GM23338 (cell line): Measurements from ENCODE around the gene APAF1. TPM values are rescaled to one million over a fixed set of nuclear protein-coding genes. Genes with fewer than 3 reads are reported as not detected.

Experiments used
- ATAC-seq: fragments of 200-7000 bp; cut with Tn5 transposase; 3 replicates; pipeline ENCODE4 v1.9.1; 2020
- DNase-seq: peaks from one replicate; pipeline ENCODE4 v3.0.0-alpha.2; 2015; ENCODE audit warnings: low spot score
- H2AFZ ChIP-seq: fragments of 200-600 bp; sonication (generic); 2 replicates; pipeline ENCODE4 v1.8.0; 2016; ENCODE audit warnings: antibody characterized with exemption, mild to moderate bottlenecking, moderate library complexity
- H3F3A ChIP-seq: fragments of 200-600 bp; sonication (generic); replicated peaks from 2 replicates; pipeline ENCODE4 v1.8.0; 2017; ENCODE audit warnings: antibody characterized with exemption, mixed run types, low read depth
- H3K27ac ChIP-seq: fragments of 200-600 bp; sonication (generic); 2 replicates; pipeline ENCODE4 v1.6.1; 2016; ENCODE audit warnings: low read depth
- H3K27me3 ChIP-seq: fragments of 200-600 bp; sonication (generic); 2 replicates; pipeline ENCODE4 v1.8.0; 2016; ENCODE audit warnings: mild to moderate bottlenecking, mixed run types, moderate library complexity; ENCODE audit not compliant: insufficient read depth
- H3K36me3 ChIP-seq: fragments of 200-600 bp; sonication (generic); 2 replicates; pipeline ENCODE4 v1.8.0; 2016; ENCODE audit warnings: mild to moderate bottlenecking; ENCODE audit not compliant: insufficient read depth
- H3K4me1 ChIP-seq: fragments of 200-600 bp; sonication (generic); 2 replicates; pipeline ENCODE4 v1.8.0; 2016; ENCODE audit warnings: mild to moderate bottlenecking, moderate library complexity; ENCODE audit not compliant: insufficient read depth
- H3K4me2 ChIP-seq: fragments of 200-600 bp; sonication (generic); 2 replicates; pipeline ENCODE4 v1.7.1; 2017; ENCODE audit warnings: mixed run types
- H3K4me3 ChIP-seq: fragments of 200-600 bp; sonication (generic); 2 replicates; pipeline ENCODE4 v1.6.1; 2016; ENCODE audit warnings: mixed run types
- H3K79me2 ChIP-seq: fragments of 200-600 bp; sonication (generic); replicated peaks from 2 replicates; pipeline ENCODE4 v1.8.0; 2017; ENCODE audit warnings: mild to moderate bottlenecking; ENCODE audit not compliant: insufficient read depth
- H3K9me2 ChIP-seq: fragments of 200-600 bp; sonication (generic); 2 replicates; pipeline ENCODE4 v1.8.0; 2017; ENCODE audit not compliant: insufficient read depth
- H4K20me1 ChIP-seq: fragments of 200-600 bp; sonication (generic); replicated peaks from 2 replicates; pipeline ENCODE4 v1.8.0; 2017; ENCODE audit warnings: mild to moderate bottlenecking; ENCODE audit not compliant: insufficient read depth
- H3K27ac Mint-ChIP-seq: 2 replicates; pipeline ENCODE4 v1.8.0; 2020; ENCODE audit warnings: inconsistent platforms, mild to moderate bottlenecking, moderate library complexity, mixed read lengths
- H3K27me3 Mint-ChIP-seq: 3 replicates; pipeline ENCODE4 v1.8.0; 2022; ENCODE audit warnings: low read depth, mild to moderate bottlenecking, moderate library complexity, mixed read lengths, inconsistent platforms; ENCODE audit not compliant: insufficient read depth, poor library complexity
- H3K36me3 Mint-ChIP-seq: 3 replicates; pipeline ENCODE4 v1.8.0; 2021; ENCODE audit warnings: low read depth, mild to moderate bottlenecking, inconsistent platforms, moderate library complexity, mixed read lengths
- H3K4me1 Mint-ChIP-seq: 3 replicates; pipeline ENCODE4 v1.8.0; 2020; ENCODE audit warnings: mild to moderate bottlenecking, inconsistent platforms, mixed read lengths
- H3K4me3 Mint-ChIP-seq: 3 replicates; pipeline ENCODE4 v1.8.0; 2021; ENCODE audit warnings: moderate library complexity, mild to moderate bottlenecking, inconsistent platforms, mixed read lengths
- H3K9me3 Mint-ChIP-seq: 3 replicates; pipeline ENCODE4 v1.8.0; 2020; ENCODE audit warnings: moderate library complexity, mild to moderate bottlenecking, inconsistent platforms, mixed read lengths
- CREB1 ChIP-seq: fragments of 250-450 bp; sonication (Bioruptor Pico); IDR thresholded peaks from 2 replicates; pipeline ENCODE4 v1.5.0; 2020; ENCODE audit warnings: low read depth, mild to moderate bottlenecking, moderate library complexity
- EZH2 ChIP-seq: fragments of 200-600 bp; sonication (generic); IDR thresholded peaks from one replicate; pipeline ENCODE4 v1.8.0; 2017; ENCODE audit warnings: antibody characterized with exemption, mild to moderate bottlenecking, low read depth; ENCODE audit not compliant: unreplicated experiment
- EZH2phosphoT487 ChIP-seq: fragments of 200-600 bp; sonication (generic); IDR thresholded peaks from one replicate; pipeline ENCODE4 v1.8.1; 2018; ENCODE audit warnings: antibody characterized with exemption; ENCODE audit not compliant: unreplicated experiment
- JUNB ChIP-seq: IDR thresholded peaks from one replicate; pipeline ENCODE4 v1.6.1; 2016; ENCODE audit warnings: antibody characterized with exemption; ENCODE audit not compliant: unreplicated experiment
- NANOG ChIP-seq: IDR thresholded peaks from 2 replicates; pipeline ENCODE4 v1.6.1; 2016; ENCODE audit warnings: antibody characterized with exemption, borderline replicate concordance
- POLR2AphosphoS5 ChIP-seq: IDR thresholded peaks from 2 replicates; pipeline ENCODE4 v1.6.1; 2016; ENCODE audit warnings: antibody characterized with exemption, low read depth
- STAT1 ChIP-seq: IDR thresholded peaks from one replicate; pipeline ENCODE4 v1.6.1; 2016; ENCODE audit warnings: antibody characterized with exemption; ENCODE audit not compliant: unreplicated experiment
- ZNF114 ChIP-seq: fragments of 250-450 bp; sonication (Bioruptor Pico); IDR thresholded peaks from 2 replicates; pipeline ENCODE4 v1.5.0; 2020; ENCODE audit warnings: mild to moderate bottlenecking, moderate library complexity
- ZNF331 ChIP-seq: fragments of 250-450 bp; sonication (Bioruptor Pico); IDR thresholded peaks from 2 replicates; pipeline ENCODE4 v1.5.0; 2020; ENCODE audit warnings: low read depth, mild to moderate bottlenecking, moderate library complexity
- polyA plus RNA-seq: library from polyadenylated mRNA; unstranded; fragments of >200 nt; fragmentation: Nextera tagmentation; extraction: Ambion mirVana; gene quantifications from 2 replicates; pipeline ENCODE4 v1.2.1, GENCODE V29; 2016
- total RNA-seq: library from RNA; depleted of rRNA; stranded (reverse); fragments of >200 nt; shearing (Covaris generic); gene quantifications from 2 replicates; pipeline ENCODE4 v1.2.3, GENCODE V29; 2014
- TF ChIP-seq, protein P1 (sequence below): fragments of 250-450 bp; sonication (Bioruptor Pico); IDR thresholded peaks from 2 replicates; pipeline ENCODE4 v1.5.0; 2020; ENCODE audit warnings: mild to moderate bottlenecking, moderate library complexity
- TF ChIP-seq, protein P2 (sequence below): IDR thresholded peaks from 2 replicates; pipeline ENCODE4 v1.6.1; 2016; ENCODE audit warnings: antibody characterized with exemption
- TF ChIP-seq, protein P3 (sequence below), 2 experiments: fragments of 200-600 bp in 1 of 2; sonication (generic) in 1 of 2; conservative IDR thresholded peaks; 2 replicates each; pipeline versions ENCODE4 v1.5.1 to v1.6.1; 2016 to 2017; ENCODE audit warnings: antibody characterized with exemption in 2 of 2, low read depth in 2 of 2, mild to moderate bottlenecking in 2 of 2, moderate library complexity in 1 of 2
- TF ChIP-seq, protein P4 (sequence below): IDR thresholded peaks from one replicate; pipeline ENCODE4 v1.6.1; 2018; ENCODE audit warnings: antibody characterized with exemption; ENCODE audit not compliant: unreplicated experiment

The APAF1 gene
- total and polyA plus RNA-seq, 2 experiments from 2014 or later = 12.0 to 31.2 TPM

DNA sequence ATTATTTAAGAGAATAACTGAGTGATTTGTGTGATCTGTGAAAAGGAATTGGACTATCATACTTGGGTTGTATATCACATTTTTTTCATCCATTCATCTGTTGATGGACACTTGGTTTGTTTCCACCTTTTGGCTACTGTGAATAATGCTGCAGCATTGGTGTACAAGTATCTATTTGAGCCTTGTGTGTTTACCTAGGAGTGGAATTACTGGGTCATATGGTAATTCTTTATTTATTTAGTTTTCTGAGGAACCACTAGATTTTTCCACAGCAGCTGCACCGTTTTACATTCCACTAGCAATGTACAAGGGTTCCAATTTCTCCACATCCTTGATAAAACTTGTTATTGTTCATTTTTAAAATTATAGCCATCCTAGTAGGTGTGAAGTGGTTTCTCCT is 56.1 kb downstream of the APAF1 start:
- Mint-ChIP-seq H3K9me3 (no peaks in the 10 kb centered on the region), H3K36me3 (no peaks in the 10 kb centered on the region), H3K4me3 (no peak overlapping the region), H3K27ac (no peak overlapping the region), H3K4me1 (peaks cover 17% of the 10 kb centered on the region), H3K27me3 (peaks cover 2% of the 10 kb centered on the region)
- H4K20me1 ChIP-seq = no peaks in the 10 kb centered on the region
- no peaks in the 10 kb centered on the region for H3K79me2 ChIP-seq
- H3K4me2 ChIP-seq = no peak overlapping the region
- peaks cover 6% of the 10 kb centered on the region for H3K4me1 ChIP-seq
- no peak overlapping the region for H3K4me3 ChIP-seq
- H3K27me3 ChIP-seq = no peaks in the 10 kb centered on the region
- no peaks in the 10 kb centered on the region; the same call in 1 of the 2 replicates for H3K36me3 ChIP-seq
- H3F3A ChIP-seq = no peaks in the 10 kb centered on the region
- no peak overlapping the region for H3K27ac ChIP-seq
- ATAC-seq = no peak
- no peak for DNase-seq
- TF ChIP-seq CREB1 (CRISPR knock-in tag) (no peak), ZNF331 (CRISPR knock-in tag) (no peak), EZH2 (no peak), EZH2phosphoT487 (no peak), JUNB (no peak), ZNF114 (CRISPR knock-in tag) (no peak), STAT1 (no peak), POLR2AphosphoS5 (no peak), NANOG (no peak)
- TF ChIP-seq, protein P1, sequence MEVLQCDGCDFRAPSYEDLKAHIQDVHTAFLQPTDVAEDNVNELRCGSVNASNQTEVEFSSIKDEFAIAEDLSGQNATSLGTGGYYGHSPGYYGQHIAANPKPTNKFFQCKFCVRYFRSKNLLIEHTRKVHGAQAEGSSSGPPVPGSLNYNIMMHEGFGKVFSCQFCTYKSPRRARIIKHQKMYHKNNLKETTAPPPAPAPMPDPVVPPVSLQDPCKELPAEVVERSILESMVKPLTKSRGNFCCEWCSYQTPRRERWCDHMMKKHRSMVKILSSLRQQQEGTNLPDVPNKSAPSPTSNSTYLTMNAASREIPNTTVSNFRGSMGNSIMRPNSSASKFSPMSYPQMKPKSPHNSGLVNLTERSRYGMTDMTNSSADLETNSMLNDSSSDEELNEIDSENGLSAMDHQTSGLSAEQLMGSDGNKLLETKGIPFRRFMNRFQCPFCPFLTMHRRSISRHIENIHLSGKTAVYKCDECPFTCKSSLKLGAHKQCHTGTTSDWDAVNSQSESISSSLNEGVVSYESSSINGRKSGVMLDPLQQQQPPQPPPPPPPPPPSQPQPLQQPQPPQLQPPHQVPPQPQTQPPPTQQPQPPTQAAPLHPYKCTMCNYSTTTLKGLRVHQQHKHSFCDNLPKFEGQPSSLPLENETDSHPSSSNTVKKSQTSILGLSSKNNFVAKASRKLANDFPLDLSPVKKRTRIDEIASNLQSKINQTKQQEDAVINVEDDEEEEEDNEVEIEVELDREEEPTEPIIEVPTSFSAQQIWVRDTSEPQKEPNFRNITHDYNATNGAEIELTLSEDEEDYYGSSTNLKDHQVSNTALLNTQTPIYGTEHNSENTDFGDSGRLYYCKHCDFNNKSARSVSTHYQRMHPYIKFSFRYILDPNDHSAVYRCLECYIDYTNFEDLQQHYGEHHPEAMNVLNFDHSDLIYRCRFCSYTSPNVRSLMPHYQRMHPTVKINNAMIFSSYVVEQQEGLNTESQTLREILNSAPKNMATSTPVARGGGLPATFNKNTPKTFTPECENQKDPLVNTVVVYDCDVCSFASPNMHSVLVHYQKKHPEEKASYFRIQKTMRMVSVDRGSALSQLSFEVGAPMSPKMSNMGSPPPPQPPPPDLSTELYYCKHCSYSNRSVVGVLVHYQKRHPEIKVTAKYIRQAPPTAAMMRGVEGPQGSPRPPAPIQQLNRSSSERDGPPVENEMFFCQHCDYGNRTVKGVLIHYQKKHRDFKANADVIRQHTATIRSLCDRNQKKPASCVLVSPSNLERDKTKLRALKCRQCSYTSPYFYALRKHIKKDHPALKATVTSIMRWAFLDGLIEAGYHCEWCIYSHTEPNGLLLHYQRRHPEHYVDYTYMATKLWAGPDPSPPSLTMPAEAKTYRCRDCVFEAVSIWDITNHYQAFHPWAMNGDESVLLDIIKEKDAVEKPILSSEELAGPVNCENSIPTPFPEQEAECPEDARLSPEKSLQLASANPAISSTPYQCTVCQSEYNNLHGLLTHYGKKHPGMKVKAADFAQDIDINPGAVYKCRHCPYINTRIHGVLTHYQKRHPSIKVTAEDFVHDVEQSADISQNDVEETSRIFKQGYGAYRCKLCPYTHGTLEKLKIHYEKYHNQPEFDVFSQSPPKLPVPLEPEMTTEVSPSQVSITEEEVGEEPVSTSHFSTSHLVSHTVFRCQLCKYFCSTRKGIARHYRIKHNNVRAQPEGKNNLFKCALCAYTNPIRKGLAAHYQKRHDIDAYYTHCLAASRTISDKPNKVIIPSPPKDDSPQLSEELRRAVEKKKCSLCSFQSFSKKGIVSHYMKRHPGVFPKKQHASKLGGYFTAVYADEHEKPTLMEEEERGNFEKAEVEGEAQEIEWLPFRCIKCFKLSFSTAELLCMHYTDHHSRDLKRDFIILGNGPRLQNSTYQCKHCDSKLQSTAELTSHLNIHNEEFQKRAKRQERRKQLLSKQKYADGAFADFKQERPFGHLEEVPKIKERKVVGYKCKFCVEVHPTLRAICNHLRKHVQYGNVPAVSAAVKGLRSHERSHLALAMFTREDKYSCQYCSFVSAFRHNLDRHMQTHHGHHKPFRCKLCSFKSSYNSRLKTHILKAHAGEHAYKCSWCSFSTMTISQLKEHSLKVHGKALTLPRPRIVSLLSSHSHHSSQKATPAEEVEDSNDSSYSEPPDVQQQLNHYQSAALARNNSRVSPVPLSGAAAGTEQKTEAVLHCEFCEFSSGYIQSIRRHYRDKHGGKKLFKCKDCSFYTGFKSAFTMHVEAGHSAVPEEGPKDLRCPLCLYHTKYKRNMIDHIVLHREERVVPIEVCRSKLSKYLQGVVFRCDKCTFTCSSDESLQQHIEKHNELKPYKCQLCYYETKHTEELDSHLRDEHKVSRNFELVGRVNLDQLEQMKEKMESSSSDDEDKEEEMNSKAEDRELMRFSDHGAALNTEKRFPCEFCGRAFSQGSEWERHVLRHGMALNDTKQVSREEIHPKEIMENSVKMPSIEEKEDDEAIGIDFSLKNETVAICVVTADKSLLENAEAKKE (CRISPR knock-in tag) = no peak
- TF ChIP-seq, protein P2, sequence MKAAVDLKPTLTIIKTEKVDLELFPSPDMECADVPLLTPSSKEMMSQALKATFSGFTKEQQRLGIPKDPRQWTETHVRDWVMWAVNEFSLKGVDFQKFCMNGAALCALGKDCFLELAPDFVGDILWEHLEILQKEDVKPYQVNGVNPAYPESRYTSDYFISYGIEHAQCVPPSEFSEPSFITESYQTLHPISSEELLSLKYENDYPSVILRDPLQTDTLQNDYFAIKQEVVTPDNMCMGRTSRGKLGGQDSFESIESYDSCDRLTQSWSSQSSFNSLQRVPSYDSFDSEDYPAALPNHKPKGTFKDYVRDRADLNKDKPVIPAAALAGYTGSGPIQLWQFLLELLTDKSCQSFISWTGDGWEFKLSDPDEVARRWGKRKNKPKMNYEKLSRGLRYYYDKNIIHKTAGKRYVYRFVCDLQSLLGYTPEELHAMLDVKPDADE = no peak
- TF ChIP-seq, protein P3, sequence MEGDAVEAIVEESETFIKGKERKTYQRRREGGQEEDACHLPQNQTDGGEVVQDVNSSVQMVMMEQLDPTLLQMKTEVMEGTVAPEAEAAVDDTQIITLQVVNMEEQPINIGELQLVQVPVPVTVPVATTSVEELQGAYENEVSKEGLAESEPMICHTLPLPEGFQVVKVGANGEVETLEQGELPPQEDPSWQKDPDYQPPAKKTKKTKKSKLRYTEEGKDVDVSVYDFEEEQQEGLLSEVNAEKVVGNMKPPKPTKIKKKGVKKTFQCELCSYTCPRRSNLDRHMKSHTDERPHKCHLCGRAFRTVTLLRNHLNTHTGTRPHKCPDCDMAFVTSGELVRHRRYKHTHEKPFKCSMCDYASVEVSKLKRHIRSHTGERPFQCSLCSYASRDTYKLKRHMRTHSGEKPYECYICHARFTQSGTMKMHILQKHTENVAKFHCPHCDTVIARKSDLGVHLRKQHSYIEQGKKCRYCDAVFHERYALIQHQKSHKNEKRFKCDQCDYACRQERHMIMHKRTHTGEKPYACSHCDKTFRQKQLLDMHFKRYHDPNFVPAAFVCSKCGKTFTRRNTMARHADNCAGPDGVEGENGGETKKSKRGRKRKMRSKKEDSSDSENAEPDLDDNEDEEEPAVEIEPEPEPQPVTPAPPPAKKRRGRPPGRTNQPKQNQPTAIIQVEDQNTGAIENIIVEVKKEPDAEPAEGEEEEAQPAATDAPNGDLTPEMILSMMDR (conservative IDR thresholded peaks at IDR 0.05; ENCODE audit: low read depth in 2 of 2) = no peak
- TF ChIP-seq, protein P4, sequence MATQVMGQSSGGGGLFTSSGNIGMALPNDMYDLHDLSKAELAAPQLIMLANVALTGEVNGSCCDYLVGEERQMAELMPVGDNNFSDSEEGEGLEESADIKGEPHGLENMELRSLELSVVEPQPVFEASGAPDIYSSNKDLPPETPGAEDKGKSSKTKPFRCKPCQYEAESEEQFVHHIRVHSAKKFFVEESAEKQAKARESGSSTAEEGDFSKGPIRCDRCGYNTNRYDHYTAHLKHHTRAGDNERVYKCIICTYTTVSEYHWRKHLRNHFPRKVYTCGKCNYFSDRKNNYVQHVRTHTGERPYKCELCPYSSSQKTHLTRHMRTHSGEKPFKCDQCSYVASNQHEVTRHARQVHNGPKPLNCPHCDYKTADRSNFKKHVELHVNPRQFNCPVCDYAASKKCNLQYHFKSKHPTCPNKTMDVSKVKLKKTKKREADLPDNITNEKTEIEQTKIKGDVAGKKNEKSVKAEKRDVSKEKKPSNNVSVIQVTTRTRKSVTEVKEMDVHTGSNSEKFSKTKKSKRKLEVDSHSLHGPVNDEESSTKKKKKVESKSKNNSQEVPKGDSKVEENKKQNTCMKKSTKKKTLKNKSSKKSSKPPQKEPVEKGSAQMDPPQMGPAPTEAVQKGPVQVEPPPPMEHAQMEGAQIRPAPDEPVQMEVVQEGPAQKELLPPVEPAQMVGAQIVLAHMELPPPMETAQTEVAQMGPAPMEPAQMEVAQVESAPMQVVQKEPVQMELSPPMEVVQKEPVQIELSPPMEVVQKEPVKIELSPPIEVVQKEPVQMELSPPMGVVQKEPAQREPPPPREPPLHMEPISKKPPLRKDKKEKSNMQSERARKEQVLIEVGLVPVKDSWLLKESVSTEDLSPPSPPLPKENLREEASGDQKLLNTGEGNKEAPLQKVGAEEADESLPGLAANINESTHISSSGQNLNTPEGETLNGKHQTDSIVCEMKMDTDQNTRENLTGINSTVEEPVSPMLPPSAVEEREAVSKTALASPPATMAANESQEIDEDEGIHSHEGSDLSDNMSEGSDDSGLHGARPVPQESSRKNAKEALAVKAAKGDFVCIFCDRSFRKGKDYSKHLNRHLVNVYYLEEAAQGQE = no peak
- no peaks in the 10 kb centered on the region for H3K9me2 ChIP-seq
- H2AFZ ChIP-seq = no peak overlapping the region
